Stimulated activated CD8-positive, alpha-beta memory T cell treated with anti-CD3 and anti-CD28 coated beads, Interleukin-12 subunit alpha, Interleukin-12 subunit beta, amount 100 ng/mL, for 1 hour (primary cell): ENCODE data around the gene PDE4A.
"Not testable (repeated sequence)": the region's sequence is repeated elsewhere in the genome, so short reads cannot be mapped to it uniquely, and the experiment has no call there.

Source experiments
- DNase-seq: peaks from one replicate; pipeline ENCODE4 v3.0.0-alpha.2; 2020; ENCODE audit warnings: low read depth

Gene PDE4A

DNA sequence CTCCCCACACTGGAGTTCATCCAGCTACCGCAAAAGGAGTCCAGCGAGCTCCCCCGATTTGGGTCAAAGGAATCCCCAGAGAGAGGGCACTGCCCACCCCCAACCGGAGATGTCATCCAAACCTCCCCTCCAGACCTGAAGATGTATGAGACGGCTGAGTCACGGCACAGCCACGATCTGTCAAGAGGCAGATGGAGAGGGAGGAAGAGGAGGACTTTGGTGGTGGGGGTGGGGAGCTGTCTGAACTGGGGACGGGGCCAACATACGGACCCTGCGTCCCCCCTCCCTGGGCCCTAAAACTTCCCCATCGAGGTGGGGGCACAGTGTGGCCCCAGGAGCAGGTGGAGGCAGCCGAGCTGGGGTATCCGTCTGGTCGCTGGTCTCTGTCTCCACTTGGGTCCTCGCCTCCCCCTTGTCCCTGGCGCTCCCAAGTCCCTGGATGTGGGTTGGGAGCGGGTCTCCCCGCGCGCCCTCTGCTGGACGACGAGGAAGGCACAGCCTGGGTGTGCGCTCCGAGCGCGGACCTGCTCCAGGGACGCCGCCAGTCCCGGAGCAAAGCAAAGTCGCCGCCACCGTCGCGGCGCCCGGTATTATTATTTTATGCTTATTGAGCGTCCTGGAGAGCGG, 3.8 kb downstream of the PDE4A start:
- DNase-seq = no peak

DNA sequence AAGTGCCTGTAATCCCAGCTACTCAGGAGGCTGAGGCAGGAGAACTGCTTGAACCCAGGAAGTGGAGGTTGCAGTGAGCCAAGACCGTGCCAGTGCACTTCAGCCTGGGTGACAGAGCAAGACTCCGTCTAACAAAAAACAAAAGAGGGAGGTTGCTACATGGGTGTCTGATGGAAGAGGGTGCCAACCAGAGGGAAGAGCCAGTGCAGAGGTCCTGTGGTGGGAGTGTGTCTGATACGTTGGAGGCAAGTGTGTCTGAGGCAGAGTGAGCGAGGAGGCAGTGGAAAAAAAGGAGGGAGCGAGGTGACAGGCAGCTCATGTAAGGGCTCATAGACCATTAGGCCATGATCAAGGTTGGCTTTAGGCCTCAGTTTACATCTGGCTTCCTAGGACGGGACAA, 6.8 kb downstream of the PDE4A start:
- no peak for DNase-seq

GRCh38 chr19:10428996-10429381, 8.7 kb downstream of the PDE4A start:
- no peak for DNase-seq

GRCh38 chr19:10430505-10431253, 10.3 kb downstream of the PDE4A start:
- no peak for DNase-seq

DNA sequence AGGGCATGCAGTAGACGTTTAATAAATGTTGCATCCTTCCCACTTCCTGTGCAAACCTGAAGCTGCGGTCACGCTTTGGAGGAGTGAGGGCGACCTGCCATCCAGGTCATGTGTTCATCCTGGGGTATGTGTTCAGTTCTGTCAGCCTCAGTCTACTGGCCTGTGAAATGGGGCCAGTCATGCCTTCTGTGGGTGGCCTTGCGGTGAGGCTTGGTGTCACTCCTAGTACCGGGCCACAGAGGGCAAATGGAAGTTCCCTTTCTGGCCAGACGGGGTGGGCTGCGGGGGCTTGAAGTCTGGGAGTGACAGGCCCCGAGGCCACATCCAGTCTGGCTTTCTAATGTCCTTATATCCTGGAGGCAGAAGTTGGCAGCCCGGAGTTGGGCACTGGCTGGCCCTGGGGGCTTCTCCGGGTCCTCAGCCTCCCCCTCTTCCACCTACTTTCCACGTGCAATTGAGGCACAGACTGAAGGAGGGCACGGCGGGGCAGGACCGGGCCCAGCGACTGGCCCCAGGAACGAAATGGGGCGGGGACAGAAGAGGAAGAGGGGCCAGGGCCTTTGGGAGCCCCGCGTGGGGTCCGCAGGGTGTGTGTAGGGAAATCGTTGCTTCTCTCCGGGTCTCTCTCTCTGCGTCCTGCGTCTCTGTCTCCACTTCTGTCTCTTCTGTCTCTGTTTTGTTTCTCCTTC, 11.1 kb downstream of the PDE4A start:
- no peak for DNase-seq

- no peak for DNase-seq
These were observed 11.8 kb downstream of the PDE4A start for GRCh38 chr19:10431943-10432735.

DNA sequence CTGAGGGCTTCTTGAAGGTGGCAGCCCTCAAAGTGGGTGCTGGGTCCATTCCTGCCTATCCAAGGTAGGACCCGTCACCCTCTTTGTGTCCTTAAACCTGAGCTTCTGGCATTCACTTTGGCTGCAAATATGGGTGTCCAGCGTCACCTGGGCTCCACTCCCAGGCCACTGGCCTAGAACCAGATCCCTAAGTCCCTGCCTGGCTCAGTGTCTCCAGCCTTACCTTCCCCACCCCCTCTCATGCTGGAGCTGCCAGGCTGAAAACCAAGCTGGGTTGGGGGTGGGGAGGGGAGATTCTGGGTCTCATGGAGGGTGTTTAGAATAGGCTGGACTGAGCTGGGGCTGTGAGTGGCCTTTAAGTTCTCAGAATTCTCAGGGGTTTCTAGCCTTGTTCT, 12.4 kb downstream of the PDE4A start:
- no peak for DNase-seq

GRCh38 chr19:10433131-10433536, 12.8 kb downstream of the PDE4A start:
- DNase-seq = no peak

- no peak for DNase-seq
These were observed 19.2 kb downstream of the PDE4A start for GRCh38 chr19:10439588-10439987.

- no peak for DNase-seq
These were observed 22.4 kb downstream of the PDE4A start for GRCh38 chr19:10442698-10443097.

GRCh38 chr19:10449037-10449436, 28.7 kb downstream of the PDE4A start:
- no peak for DNase-seq

- no peak for DNase-seq
These were observed 30.0 kb downstream of the PDE4A start for GRCh38 chr19:10450191-10450852.

DNA sequence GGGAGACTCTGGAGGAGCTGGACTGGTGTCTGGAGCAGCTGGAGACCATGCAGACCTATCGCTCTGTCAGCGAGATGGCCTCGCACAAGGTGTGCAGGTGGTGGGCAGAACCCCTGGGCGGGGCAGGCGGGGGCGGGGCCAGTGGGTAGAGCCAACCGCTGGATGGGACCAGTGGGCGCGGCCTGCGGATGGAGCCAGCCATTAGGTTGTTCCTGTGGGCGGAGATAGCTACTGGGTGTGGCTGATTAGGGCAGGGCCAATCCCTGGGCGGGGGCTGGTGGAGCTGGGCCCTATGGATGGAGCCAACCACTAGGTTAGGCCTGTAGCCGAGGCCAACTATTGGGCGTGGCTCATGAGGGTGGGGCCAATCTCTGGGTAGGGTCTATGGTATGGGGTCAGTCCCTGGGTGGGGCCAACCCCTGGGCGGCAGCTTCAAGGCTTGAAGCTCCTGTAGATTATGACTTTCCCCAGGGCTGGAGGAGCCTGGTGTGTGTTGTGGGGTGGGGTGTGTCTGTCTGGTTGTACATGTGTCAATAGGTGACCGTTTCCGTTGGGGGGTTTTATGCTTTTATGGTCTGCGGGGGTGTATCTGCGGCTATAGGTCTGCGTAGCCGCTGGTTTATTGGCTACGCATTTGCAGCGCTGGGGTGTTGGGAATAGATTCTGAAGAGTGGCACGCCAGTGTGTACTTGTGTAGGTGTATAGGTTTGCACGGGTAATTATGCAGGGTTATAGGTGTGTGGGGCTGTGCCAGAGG, 30.7 kb downstream of the PDE4A start:
- no peak for DNase-seq

DNA sequence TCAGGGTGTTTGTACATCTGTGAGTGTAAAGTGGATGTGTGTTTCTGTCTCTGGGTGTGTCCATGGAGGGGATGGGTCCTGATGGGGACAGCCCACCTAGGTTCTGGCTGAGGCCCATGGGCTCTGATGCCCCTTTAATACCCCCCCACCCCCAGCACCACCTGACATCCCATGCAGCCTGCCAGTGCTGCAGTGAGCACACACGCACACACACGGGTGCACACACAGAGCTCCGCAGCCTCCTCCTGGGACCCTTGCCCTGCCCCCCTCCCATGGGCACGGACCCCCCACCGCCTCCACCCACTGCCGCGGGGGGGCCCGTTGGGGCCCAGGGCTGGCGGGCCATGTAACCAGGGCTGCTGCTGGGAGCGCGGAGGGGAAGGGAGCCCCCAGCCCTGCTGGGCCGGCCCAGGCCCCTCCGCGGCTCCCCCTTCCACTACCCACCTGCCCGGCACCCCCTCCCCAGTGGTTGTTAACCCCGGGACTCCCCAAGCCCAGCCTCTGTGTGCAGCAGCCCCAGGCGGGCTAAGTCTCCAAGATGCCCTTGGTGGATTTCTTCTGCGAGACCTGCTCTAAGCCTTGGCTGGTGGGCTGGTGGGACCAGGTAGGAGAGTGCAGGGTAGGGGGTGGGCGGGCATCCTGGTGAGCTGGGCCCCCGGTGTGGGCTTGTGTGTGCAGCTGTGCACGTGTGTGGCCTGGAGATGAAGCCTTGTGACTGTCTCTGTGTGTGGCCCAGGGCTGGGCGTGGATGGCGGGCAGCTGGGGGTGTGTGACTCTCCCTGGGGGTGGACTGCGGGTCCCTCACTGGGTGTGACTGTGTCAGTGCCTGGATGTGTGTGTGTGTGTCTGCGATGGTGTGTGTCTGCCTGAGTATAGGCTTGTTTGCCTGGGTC, 32.6 kb downstream of the PDE4A start:
- no peak for DNase-seq

DNA sequence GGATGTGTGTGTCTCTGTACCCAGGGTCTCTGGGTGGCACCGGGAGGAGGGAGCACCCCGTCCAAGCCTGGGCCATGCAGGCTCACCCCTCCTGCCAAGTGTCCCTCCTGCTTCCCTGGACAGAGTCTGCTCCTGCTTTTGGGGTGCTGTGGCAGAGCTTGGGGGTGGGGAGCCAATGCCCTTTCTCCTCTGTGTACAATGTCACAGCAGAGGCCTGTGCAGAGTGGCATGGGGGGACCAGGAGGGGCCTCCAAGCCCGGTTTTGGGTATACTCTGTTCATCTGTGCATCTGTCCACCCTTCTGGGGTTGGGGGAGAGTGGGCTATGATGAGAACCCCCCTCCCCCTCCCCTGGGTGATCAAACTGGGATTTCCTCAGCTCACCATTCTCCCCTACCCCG, 33.5 kb downstream of the PDE4A start:
- DNase-seq = no peak

GRCh38 chr19:10454267-10454666, 33.9 kb downstream of the PDE4A start:
- no peak for DNase-seq

GRCh38 chr19:10458733-10459132, 38.4 kb downstream of the PDE4A start:
- DNase-seq = not testable (repeated sequence)

DNA sequence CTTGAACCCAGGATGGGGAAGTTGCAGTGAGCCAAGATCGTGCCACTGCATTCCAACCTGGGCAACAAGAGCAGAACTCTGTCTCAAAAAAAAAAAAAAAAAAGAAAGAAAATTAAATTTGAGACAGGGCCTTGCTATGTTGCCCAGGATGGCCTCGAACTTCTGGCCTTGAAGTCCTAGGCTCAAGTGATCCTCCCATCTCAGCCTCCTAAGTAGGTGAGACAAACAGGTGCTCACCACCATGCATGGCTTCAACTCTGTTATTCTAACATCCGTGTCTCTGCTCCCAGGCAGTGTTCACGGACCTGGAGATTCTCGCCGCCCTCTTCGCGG, 40.3 kb downstream of the PDE4A start:
- no peak for DNase-seq

DNA sequence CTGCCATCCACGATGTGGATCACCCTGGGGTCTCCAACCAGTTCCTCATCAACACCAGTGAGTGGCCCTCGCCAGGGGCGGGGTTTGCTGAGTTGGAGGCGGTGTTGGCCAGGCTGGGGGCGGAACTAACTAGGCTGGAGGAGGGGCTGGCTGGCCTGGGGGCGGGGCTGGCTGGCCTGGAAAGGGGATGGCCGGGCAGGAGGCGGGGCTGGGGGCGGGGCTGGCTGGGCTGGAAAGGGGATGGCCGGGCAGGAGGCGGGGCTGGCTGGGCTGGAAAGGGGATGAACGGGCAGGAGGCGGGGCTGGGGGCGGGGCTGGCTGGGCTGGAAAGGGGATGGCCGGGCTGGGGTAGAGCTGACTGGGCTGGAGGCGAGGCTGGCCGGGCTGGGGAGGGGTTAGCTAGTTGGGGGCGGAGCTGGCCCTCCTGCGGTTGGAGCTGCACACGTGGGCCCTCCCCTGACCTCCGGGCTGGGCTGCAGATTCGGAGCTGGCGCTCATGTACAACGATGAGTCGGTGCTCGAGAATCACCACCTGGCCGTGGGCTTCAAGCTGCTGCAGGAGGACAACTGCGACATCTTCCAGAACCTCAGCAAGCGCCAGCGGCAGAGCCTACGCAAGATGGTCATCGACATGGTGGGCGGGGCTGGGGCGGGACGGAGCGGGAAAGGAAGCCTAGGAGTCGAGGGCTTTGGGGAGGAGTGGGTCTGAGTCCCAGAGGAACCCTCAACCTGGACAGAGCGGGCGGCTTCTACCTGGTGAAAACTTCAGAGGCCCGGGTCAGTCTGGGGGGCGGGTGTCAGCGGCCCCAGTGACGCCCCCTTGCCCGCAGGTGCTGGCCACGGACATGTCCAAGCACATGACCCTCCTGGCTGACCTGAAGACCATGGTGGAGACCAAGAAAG, 41.0 kb downstream of the PDE4A start:
- DNase-seq = peak; percentile 67
